Renal cortical epithelial cell (primary cell): ENCODE results near the gene KLF3. TPM values are rescaled to one million over a fixed set of nuclear protein-coding genes. Genes with fewer than 3 reads are reported as not detected.

Experiments
- DNase-seq: peaks from one replicate; pipeline ENCODE4 v3.0.0-alpha.2; 2011; ENCODE audit warnings: low read depth
- total RNA-seq: library from RNA; depleted of rRNA; stranded (reverse); fragments of >200 nt; gene quantifications from 2 replicates; pipeline ENCODE4 v1.2.3, GENCODE V29; 2014

The KLF3 gene
- total RNA-seq, 1 donor from 2014 or later: 30.6 TPM

DNA sequence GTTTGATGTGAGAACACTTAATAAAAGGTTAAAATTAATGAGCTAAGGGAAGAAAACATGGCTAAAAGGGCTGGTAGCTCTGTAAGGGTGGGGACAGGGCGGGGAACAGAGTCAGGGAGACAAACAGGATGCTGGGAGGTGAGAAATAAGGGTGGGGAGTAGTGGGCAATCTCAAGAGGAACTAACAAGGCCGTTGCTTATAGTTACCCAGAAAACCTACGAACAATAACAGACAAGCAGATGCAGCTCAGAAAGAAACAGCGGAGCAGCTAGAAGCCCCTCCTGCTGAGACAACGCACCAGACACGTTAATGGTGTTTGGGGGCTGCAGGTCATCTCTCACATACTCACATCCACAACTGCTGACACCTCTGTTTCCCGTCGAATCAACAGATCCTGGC is 9.7 kb upstream of the KLF3 start:
- DNase-seq: no peak

DNA sequence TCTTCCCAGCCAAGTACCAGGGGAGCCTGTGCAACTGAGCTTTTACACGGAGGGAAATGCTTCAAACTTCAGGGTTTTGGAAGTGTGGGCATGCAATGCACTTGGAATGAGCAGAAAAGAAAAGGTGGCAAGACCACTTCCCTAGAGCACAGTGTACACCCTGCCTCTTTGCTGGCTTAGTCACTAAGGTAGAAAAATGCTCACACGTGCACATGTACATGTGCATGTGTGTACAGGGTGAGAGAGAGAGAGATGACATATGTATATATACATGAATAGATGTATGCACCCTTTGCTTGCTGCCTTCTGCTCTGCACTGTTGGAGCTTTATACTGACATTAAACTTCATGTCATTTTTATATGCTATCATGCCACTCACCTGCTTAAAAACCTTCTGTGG is 7.9 kb upstream of the KLF3 start:
- no peak for DNase-seq

DNA sequence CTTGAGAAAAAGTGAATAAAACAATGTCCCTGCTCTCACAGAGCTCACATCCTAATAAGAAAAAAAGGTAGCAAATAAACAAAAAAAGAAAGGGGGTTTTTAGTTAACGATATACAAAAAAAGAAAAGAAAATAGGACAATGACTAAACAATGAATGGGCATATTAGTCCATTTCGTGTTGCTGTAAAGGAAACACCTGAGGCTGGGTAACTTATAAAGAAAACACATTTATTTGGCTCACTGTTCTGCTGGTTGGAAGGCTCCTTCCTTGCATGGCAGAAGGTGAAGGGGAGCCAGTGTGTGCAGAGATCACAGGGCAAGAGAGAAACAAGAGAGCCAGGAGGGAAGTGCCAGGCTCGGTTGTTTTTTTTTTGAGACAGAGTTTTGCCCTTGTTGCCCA is 4.7 kb upstream of the KLF3 start:
- DNase-seq: no peak

DNA sequence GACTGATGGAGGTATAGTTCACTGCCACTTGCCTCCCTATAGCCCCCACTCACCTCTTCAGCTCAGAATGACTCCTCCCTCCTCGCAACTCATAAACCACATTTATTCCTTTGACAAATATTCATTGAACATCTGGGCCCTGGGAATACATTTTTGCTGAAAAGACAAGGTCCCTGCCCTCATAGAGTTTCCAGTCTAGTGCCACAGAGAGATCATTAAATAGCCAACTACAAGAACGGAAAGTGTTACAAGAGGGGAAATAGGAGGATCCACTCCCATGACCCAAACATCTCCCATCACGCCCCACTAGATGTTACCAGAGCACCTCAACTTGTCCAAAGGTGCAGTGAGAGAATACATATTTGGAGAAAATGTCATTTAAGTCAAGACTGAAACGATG is 3.2 kb upstream of the KLF3 start:
- DNase-seq: no peak

DNA sequence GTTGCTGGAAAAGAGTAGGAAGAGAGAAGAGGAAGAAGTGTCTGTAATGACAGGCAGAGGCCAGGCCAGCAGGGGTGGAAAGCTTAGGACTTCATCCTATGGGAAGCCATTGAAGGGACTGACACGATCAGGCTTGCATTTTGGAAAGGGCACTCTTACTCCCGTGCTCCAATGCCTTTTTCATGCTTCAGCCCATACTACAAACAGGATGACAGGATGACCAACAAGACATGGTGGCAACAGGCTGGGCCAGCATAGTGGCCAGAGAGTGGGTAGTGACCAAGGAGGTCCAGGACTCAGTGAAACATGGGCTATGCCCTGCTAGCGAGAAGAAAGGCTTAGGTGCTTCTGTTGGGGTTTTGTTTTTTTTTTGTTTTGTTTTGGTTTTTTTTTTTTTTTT is 2.6 kb upstream of the KLF3 start:
- DNase-seq: no peak

DNA sequence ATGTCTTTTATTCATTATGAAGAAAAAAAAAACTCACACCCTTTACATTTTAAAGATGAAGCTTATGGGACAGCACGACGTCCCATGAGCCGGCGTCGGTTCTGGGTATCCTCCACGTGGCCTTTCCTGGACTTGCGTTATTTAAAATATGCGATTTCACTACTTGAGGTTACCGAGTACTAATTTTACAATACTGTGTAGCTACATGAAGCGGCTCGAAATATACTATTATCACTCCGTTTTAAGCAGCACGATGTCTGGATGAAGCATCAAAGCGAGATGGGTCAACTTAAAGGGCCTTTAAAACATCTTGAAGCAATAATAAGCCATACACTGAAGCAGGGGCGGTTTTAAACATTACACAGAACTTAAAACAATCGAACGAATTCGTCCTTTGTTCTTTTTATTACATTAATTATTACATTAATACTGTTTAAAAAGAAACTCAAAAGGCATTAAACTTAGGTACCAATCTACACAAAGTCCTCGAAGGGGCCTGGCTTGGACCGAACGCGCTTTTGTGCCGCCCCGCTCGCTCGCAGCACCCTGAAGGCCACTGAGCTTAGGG is 1.4 kb upstream of the KLF3 start:
- no peak for DNase-seq

DNA sequence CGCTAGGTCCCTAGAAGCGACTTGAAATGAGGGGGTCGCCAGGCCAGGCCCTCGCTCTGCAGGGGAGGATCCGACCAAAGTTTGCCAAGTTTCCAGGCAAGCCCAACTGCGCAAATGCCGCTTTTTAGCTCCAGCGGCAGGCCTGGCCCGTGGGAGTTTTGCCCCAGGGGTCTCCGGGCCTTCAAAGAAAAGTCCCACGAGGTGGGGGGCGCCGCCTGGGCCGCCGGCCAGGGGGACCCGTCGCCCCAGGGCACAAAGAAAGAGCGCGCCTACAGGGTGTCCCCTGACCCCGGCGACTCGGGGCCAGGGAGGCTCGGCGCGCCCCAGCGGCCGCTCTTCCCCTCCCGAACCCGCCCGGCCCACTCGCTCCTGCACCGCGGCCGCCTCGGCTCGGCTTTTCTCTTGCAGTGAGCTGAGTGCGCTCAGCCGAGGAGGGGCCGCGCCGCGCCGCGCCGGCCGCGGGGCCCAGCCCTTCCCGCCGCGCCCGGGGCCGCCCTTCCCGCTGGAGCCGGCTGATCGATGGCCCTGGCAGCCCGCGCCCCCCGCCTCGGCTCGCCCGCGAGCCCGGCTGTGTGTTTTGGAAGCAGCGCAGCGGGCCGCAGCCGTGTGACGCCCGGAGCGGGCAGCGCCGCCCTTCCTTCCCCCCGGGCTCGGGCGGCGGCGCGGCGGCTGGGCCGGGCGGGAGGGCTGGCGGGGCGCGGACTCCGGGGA is 754 bp upstream of the KLF3 start:
- DNase-seq: no peak

DNA sequence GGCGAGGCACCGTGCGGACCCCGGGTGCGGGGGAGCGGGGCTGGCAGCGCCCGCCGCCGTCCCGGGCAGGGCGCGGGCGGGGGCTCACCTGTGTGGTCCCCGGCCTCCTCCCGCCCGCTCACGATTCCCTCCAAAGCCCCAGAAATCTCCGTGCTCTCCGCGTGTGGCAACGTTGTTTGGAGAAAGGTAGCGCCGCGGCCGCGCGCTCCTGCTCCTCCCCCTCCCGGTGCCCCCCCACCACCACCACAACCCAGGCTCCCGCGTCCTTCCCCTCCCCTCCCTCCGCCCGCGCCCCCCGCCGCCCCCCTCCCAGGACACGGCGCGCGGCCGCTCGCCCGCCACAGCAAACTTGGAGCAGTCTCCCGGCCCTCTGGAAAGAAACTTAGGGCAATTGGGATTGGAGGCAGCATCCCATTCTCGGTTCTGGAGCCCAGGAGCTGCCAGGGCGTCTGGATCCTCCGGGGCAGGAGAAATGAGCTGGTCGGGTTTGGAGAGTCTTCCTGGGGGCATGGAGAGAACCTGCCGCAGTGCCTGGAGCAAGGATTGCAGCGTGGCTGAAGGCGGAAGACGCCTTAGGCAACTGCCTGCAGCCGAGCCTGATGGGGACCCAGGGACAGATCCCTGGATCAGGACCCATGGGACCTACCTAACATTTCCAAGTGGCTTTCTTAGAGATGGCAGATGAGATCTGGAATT is 855 bp downstream of the KLF3 start:
- peak; percentile 42 for DNase-seq

DNA sequence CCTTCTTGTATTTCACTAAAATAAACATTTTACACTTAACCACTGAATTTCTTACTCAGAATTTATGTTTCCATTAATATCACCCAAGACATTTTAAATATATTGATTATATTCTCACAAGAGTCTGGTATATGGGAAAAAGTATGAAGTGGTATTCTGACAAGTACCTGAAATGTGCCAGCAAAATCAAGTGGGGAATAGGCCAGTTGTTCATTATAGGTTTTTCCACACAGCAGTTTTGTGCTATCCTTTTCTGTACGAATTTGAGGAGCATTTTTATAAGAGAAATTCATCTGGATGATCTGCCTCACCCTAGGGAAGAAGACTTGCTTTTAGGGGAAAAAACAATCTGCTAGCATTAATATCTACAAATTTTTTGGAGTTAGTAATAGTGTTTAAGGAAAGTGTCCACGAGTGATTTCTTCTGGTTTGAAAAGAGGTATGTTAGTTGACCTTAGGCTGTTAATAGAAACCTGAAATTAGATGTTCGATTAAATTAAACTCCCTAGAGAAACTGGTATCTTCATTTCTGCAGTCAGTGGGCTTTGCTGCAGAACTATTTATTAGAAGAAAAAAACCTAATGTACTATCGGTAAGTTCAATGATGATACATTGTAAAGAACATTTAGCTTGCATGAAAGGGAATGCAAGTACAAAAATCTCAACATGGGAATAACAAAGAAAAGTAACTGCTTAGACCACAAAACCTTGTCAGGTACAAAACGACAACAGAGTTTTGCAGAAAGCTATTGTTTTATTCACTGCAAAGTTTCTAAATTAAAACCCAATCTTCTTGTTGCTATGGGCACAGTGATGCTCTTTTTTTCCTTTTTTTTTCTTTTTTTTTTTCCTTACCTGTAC is 1.8 kb downstream of the KLF3 start:
- peak; percentile 18 for DNase-seq

DNA sequence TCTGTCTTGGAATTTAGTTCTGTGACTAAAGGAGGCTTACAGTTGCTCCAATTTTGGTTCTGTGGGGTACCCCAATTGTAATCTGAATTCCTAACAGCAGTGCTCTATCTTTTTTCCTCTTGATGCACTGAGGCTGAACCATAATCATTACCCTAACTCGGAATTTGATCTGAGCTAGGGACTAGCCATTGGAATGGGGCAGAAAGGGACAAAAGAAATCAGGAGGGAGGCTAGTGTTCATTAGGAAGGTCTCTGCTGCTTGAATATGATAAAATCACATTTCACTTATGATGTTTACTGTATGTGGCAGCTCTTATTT is 2.7 kb downstream of the KLF3 start:
- no peak for DNase-seq

DNA sequence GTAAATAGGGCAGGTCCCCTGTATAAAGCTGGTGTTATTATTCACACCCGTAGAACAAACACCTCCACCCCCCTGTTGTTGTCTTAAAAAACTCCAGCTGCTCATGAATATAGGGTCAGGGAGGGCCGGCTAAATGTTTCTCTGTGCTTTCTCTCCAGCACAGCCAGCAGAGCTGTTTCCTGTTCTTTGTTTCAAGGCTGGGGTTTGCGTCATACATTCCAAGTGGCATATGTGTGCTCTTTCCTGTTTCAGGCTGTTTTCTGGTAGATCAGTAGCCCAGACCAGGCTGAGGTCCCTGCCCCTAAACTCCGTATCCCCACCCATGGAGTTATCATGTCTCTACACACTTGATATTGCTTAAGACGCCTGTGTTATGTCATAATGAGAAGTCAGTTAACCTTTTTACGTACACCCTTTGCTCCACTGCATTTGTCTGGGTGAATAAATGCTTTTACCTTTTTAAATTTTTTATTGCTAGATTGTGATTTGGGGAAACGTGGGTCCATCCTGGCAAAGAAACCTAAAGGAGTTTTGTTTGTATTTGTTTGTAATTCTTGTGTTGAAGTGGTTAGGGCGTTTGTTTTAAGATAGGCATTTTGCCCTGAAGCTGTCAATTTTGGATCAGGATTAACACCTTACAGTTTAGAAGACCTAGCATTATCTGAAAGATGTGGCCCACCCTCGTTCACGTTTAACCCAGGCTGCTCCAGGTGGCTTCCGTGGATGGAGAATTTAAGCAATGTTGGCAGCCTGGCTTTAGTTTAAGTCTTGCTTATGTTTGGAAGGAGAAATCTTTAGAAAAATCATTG is 3.3 kb downstream of the KLF3 start:
- DNase-seq: peak; percentile 99

DNA sequence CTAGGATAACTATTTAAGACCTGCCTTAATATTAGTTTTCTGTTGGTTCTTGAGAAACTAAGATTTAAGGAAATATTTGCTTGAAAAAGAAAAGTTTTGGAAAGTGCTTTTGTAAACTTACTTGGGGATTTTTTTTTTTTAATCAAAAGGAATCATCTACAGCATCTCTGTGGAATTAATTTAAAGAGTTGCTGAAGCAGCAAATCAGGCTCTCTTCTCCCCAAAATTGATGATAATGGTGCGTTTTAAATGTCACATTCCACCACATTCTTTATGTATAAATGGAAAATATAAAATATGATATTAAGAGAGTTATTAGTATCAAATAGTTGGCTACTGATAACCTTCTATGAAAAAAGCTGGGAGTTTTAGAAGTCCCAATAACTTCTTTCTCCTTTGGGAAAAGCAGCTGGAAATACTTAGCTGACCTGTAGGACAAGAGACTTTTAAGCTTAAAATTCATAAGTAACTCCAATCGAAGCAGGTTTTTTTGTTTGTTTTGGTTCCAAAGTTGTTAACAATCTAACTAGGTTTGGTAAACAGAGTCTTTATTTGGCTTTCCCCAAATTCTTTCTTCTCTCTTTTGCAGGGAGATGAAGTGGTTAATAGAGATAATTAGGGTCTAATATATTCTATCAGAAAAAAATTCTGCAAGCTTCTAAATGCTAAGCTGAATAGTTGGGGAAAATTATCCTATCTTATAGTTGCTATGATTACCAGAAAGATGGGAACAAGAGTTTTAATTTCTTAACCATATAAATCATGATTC is 4.4 kb downstream of the KLF3 start:
- DNase-seq: no peak

DNA sequence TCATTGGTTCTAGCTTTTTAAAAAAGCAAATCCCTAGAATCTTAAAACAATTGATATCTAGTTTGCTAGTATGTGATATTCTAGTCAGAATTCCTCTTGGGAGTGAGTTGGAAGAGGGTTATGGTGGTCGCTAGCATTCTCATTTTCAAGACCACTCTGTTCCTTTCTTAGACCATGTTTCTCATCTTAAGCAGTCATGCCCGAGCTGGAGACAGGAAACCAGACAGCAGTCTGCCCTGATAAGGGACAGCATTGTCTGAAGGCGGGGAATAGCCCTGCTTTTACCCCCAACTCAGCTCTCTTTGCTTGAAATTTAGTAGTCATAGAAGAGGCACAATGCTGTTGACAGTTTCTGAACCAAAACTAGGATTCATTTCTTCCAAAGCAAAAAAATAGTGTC is 5.2 kb downstream of the KLF3 start:
- DNase-seq: no peak

DNA sequence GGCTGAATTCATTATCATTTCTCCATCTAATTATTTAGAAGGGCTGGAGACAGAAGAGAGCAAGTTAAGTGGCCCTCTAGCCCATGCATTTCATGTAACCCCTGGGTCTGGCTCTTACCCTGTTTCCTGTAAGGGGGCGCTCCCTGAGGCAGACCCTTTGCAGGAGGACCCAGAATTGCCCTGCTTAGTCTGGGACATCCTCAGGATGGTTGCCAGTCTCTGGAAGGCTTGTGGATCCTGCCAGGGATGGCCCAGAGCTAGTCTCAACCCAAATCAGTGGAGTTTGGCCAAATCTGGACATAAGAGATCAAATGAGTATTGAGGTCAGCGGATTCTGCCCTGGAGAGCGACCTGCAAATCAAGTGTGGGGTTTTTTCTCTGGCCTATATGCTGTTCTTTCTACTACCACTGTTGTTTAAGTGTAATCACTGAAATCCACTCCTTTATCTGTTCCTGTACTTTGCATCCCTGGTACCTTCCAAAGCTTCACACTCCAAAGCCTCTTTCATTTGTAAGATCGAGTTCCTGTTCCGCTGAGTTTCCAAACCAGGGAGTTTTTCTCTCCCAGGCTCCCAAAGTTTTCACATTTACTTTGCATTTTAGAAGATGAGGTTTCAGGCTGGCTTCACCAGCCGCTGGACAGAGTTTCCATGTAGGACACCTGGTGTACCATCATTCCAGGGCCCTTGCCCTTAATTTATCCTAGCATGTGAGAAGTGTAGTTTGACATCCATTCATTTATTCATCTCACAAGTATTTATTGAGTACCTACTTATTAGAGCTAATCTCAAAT is 6.3 kb downstream of the KLF3 start:
- DNase-seq: no peak

DNA sequence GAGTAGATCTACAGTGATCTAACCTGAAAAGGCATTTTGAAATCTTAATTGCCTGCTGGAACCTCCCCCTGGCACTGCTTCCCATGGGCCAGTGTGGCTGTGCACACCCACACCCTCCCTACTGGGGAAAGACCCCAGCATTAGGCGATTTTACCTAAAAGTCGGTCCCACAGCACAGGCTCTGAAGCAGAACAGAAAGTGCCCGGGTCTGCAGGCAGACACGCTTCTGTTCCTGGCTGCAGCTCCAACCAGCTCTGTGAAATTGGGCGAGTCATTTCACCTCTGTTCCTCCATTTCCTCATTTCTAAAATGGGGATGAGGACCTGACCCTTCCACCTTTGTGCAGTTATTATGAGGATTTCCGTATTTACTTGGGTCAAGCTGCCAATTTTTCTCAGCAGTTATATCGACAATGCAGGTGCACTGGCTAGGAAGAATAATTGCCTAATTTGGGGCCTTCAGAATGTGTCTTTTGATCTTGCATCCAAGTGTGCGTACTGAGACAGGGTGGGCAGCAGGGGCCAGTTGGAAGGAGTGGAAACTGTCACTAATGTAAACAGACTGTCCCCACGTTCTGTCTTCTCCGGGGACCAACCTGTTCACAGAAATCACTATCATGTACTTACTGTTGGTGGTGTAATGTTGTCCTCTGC is 7.1 kb downstream of the KLF3 start:
- DNase-seq: peak; percentile 21

DNA sequence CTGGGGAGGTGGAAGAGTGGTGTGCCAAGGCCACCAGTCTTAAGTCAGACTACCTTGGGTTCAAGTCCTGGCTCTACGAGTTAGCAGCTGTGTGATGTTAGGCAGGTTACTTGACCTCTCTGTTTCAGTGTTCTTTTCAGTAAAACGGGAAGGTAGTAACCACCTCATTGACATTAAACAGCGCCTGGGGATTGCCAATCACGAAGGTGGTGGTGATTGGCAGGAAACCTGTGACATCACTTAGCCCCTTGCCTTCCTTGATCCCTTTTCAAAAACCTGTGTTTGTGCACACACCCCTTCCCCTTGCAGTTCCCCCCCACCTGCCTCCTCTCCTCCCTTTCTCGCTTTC is 7.6 kb downstream of the KLF3 start:
- no peak for DNase-seq

DNA sequence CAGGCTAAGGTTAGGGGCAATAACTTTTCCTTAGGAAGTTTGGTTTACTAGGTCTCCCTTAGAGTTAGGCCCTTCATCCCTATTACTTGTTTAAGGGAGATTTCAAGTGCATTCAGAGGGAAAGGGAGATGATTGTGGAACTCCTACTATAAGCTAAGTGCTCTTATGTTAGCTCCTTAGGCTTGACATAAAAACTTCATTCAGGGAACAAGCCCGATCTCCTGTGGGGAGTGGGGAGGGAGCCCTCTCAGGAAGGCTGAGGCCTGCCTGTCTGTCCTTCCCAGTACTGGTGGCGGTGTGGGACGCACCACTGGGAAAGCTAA is 8.0 kb downstream of the KLF3 start:
- DNase-seq: no peak

DNA sequence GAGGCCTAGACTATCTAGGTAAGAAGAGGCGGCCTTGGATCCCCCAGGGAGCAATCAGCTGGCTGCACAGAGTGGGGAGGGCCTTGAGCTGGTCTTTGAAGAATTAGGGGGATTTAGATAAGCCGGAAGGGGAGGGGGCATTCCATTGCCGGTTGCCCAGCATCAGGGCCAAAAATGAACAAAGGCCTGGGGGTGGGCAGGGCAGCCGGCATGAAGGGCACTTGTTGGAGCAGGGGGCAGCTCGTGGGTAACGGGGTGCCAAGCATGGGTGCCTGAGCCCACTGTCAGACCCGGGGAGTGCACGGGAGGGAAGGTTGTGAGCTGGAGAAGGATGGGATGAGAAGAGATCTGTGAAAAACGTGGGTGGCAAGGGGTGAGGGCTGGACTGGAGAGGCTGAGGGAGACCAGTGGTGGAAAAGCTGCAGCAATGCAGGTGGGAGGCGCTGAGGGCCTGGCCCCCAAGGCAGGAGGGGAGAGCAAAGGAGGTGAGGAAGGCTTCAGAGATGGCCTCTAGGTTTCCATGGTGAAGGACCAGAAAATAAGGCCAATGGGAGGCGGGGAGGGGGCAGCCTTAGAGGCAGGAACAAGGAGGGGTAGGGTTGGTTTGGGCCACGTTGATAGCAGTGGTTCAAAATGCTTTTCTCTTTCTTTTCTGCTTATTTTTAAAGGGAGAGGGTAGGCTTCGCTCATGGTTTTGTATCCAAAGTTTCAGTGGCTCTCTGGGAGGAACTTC is 8.6 kb downstream of the KLF3 start:
- no peak for DNase-seq
